Activated naive CD8-positive, alpha-beta T cell treated with anti-CD3 and anti-CD28 coated beads, Interleukin-2, amount 10 ng/mL, durations not matched to agents 7 days and 5 days (primary cell): ENCODE measurements around the gene CHMP1A. TPM values are rescaled to one million over a fixed set of nuclear protein-coding genes. Genes with fewer than 3 reads are reported as not detected.

Experiments used
- ATAC-seq: fragments of 150-1000 bp; cut with Tn5 transposase; one replicate; pipeline ENCODE4 v1.10.0; 2021; ENCODE audit warnings: low read depth, moderate library complexity
- POLR2A ChIA-PET: fragments of 350-600 bp; sonication (Branson Sonifier 250); formaldehyde crosslinking; loops from one replicate; lab custom pipeline; 2021; ENCODE audit warnings: antibody characterized with exemption; lab: Charles Lee
- DNase-seq: peaks from one replicate; pipeline ENCODE4 v3.0.0; 2021
- H3K27ac Mint-ChIP-seq: one replicate; pipeline ENCODE4 v1.8.0; 2022; ENCODE audit warnings: mild to moderate bottlenecking, mixed read lengths
- H3K27me3 Mint-ChIP-seq: one replicate; pipeline ENCODE4 v1.8.0; 2022; ENCODE audit warnings: mild to moderate bottlenecking, moderate library complexity, mixed read lengths
- H3K36me3 Mint-ChIP-seq: one replicate; pipeline ENCODE4 v1.8.0; 2021; ENCODE audit warnings: mild to moderate bottlenecking, mixed read lengths
- H3K4me1 Mint-ChIP-seq: one replicate; pipeline ENCODE4 v1.8.0; 2021; ENCODE audit warnings: mixed read lengths
- H3K4me3 Mint-ChIP-seq: one replicate; pipeline ENCODE4 v1.8.0; 2022; ENCODE audit warnings: mild to moderate bottlenecking, moderate library complexity, mixed read lengths
- H3K9me3 Mint-ChIP-seq: one replicate; pipeline ENCODE4 v1.8.0; 2021; ENCODE audit warnings: mixed read lengths
- total RNA-seq, 2 experiments: library from RNA; stranded (reverse); gene quantifications; one replicate each; pipeline ENCODE4 v1.2.3, GENCODE V29; 2021

The CHMP1A gene
- total RNA-seq, 2 experiments from 2014 or later: 88.1 to 96.3 TPM

DNA sequence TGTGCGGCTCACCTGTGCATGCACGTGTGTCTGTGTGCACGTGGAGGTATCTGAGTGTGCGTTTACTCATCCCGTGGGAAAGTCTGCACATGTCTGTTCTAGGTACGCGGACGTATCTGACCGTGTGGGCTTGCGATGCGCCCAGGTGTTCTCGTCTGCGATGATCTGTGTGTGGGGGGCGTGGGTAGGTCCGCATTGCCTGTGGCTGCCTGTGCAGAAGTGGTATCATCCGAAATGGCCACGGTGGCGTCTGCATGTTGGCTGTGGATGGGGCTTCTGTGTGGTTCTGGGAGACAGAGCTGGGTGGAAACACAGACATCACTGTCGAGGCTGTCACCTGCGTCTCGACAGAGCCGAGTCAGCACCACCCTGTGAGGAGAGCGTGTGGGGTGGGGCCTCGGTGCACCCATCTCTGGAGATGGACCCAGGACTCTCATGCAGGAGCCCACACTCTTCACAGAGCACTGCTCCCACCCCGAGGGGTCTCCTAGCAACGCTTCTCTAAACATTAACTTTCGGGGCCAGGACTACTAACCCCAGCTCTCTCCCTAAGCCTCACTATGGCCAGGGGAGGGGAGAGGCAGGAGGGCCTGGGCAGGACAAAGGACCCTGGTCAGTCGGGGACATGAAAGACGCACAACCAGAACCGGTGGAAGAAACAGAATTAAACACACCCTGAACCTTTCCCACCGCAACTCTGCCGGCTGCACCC, 35.7 kb downstream of the CHMP1A start:
- Mint-ChIP-seq H3K9me3 (no peaks in the 10 kb centered on the region), H3K36me3 (peaks cover 1% of the 10 kb centered on the region), H3K27ac (no peak overlapping the region), H3K4me3 (no peak overlapping the region), H3K4me1 (peaks cover 2% of the 10 kb centered on the region), H3K27me3 (peaks cover 21% of the 10 kb centered on the region)
- POLR2A ChIA-PET: no interaction called here
- DNase-seq: no peak
- no peak for ATAC-seq

GRCh38 chr16:89621136-89621697, 36.3 kb downstream of the CHMP1A start:
- ATAC-seq (no peak), DNase-seq (no peak)
- Mint-ChIP-seq H3K4me1 (peaks cover 6% of the 10 kb centered on the region), H3K9me3 (peaks cover 2% of the 10 kb centered on the region), H3K27me3 (peaks cover 21% of the 10 kb centered on the region), H3K4me3 (no peak overlapping the region), H3K27ac (no peak overlapping the region), H3K36me3 (peaks cover 5% of the 10 kb centered on the region)
- POLR2A ChIA-PET: no interaction called here

GRCh38 chr16:89620406-89620841, 37.1 kb downstream of the CHMP1A start:
- Mint-ChIP-seq H3K9me3 (peaks cover 2% of the 10 kb centered on the region), H3K4me1 (peaks cover 6% of the 10 kb centered on the region), H3K27ac (no peak overlapping the region), H3K4me3 (no peak overlapping the region), H3K36me3 (peaks cover 5% of the 10 kb centered on the region), H3K27me3 (peaks cover 20% of the 10 kb centered on the region)
- DNase-seq (no peak), ATAC-seq (no peak)
- POLR2A ChIA-PET: no interaction called here

- peaks cover 2% of the 10 kb centered on the region for H3K9me3 Mint-ChIP-seq
Measured at GRCh38 chr16:89619840-89620239, 37.7 kb downstream of the CHMP1A start.

DNA sequence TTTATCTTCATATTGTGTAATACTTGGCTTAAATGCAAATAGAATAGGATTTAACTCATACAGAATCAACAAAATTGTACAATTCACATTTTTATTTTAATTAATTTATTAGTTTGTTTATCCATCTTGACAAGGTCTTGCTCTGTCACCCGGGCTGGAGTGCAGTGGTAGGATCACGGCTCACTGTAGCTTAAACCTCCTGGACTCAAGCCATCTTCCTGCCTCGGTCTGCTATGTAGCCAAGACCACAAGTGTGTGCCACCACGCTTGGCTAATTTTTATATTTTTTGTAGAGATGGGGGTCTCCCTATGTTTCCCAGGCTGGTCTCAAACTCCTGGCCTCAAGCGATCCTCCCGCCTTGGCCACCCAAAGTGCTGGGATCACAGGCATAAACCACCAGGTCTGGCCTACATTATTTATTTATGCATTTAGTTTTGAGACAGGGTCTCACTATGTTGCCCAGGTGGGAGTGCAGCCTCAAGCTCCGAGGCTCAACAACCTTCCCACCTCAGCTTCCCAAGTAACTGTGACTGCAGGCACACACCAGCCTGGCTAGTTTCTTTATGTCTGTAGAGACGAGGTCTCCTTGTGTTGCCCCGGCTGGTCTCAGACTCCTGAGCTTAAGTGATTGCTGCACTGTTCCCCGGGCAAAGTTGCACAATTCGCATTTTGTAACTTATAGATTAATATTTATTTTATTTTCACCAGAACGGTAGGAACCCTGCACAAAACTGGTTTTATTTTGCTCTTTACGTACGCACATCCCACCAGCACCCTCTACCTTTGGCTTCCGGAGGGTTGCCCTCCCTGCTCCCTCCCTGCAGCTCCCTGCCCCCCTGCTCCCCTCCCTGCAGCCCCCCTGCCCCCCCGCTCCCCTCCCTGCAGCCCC, 39.2 kb downstream of the CHMP1A start:
- peaks cover 5% of the 10 kb centered on the region for H3K36me3 Mint-ChIP-seq
- H3K27ac Mint-ChIP-seq: no peak overlapping the region
- ATAC-seq (no peak), DNase-seq (no peak)
- no peak overlapping the region for H3K4me3 Mint-ChIP-seq
- H3K27me3 Mint-ChIP-seq: peaks cover 6% of the 10 kb centered on the region
- POLR2A ChIA-PET: no interaction called here
- peaks cover 2% of the 10 kb centered on the region for H3K9me3 Mint-ChIP-seq
- peaks cover 4% of the 10 kb centered on the region for H3K4me1 Mint-ChIP-seq

More at GRCh38 chr16:89619840-89620239, 37.7 kb downstream of the CHMP1A start:
- Mint-ChIP-seq H3K36me3 (peaks cover 5% of the 10 kb centered on the region), H3K27ac (no peak overlapping the region), H3K4me3 (no peak overlapping the region), H3K27me3 (peaks cover 16% of the 10 kb centered on the region), H3K4me1 (peaks cover 6% of the 10 kb centered on the region)
- no peak for DNase-seq
- POLR2A ChIA-PET: no interaction called here
- ATAC-seq: no peak

GRCh38 chr16:89617036-89617435, 40.5 kb downstream of the CHMP1A start:
- DNase-seq (no peak), ATAC-seq (no peak)
- Mint-ChIP-seq H3K27me3 (no peaks in the 10 kb centered on the region), H3K4me1 (peaks cover 4% of the 10 kb centered on the region), H3K27ac (peak overlapping the region; percentile 83), H3K4me3 (peak overlapping the region; percentile 47), H3K36me3 (peaks cover 5% of the 10 kb centered on the region), H3K9me3 (peaks cover 2% of the 10 kb centered on the region)
- POLR2A ChIA-PET: no interaction called here

GRCh38 chr16:89616623-89617022, 40.9 kb downstream of the CHMP1A start:
- Mint-ChIP-seq H3K27ac (peak overlapping the region; percentile 83), H3K4me3 (peak overlapping the region; percentile 47), H3K36me3 (peaks cover 5% of the 10 kb centered on the region), H3K4me1 (peaks cover 4% of the 10 kb centered on the region), H3K9me3 (peaks cover 2% of the 10 kb centered on the region), H3K27me3 (no peaks in the 10 kb centered on the region)
- ATAC-seq: no peak
- no peak for DNase-seq
- POLR2A ChIA-PET: no interaction called here

- H3K9me3 Mint-ChIP-seq: peaks cover 2% of the 10 kb centered on the region
- H3K4me3 Mint-ChIP-seq: no peak overlapping the region
- no peaks in the 10 kb centered on the region for H3K27me3 Mint-ChIP-seq
- ATAC-seq (no peak), DNase-seq (no peak)
- H3K27ac Mint-ChIP-seq: no peak overlapping the region
- H3K36me3 Mint-ChIP-seq: peaks cover 5% of the 10 kb centered on the region
- POLR2A ChIA-PET: no interaction called here
- peaks cover 4% of the 10 kb centered on the region for H3K4me1 Mint-ChIP-seq
Measured at GRCh38 chr16:89615596-89616090, 41.9 kb downstream of the CHMP1A start.

GRCh38 chr16:89615176-89615575, 42.3 kb downstream of the CHMP1A start:
- POLR2A ChIA-PET: no interaction called here
- Mint-ChIP-seq H3K9me3 (peaks cover 2% of the 10 kb centered on the region), H3K4me3 (no peak overlapping the region), H3K27me3 (no peaks in the 10 kb centered on the region), H3K4me1 (peaks cover 4% of the 10 kb centered on the region), H3K36me3 (peaks cover 5% of the 10 kb centered on the region), H3K27ac (no peak overlapping the region)
- ATAC-seq (no peak), DNase-seq (no peak)

- H3K9me3 Mint-ChIP-seq: peaks cover 2% of the 10 kb centered on the region
- peaks cover 5% of the 10 kb centered on the region for H3K36me3 Mint-ChIP-seq
- no peak overlapping the region for H3K27ac Mint-ChIP-seq
- POLR2A ChIA-PET: no interaction called here
- H3K4me3 Mint-ChIP-seq: no peak overlapping the region
- DNase-seq (no peak), ATAC-seq (no peak)
- H3K4me1 Mint-ChIP-seq: peaks cover 4% of the 10 kb centered on the region
- H3K27me3 Mint-ChIP-seq: no peaks in the 10 kb centered on the region
Measured at GRCh38 chr16:89613954-89614459, 43.5 kb downstream of the CHMP1A start.

DNA sequence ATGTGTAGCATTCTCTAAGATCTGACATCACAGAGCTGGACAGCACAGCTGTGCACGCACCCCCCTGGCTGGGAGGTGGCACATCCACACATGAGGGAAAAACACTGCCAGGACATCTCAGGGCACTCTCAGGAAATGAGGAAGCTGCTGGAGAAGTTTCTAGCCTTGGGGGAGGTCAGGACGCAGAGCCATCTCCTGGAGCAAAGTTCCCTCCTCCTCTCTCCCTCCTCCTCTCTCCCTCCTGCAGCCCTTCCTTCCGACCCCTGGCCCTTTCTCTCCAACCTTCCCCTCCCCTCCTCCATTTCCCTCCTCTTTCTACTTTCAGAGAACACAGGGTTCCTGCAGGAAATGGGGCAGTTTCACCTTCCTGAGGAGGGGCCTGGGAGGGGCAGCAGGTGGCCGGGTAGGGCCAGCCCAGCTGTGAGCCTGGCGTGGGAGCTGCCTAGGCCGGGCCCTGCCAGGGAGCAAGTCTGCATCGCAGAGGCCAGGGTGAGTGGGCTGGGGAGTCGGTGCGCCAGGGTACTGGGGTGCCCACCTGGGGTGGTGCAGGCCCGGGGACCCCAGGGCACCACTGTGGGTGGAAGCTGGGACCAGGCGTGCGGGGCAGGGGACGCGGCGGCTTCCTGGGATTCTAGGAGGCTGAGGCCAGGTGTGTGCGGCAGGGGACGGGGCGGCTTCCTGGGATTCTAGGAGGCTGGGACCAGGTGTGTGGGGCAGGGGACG, 44.1 kb downstream of the CHMP1A start, which contains the start of gene DPEP1:
TSS of gene DPEP1 (plus strand) at position 412 of the 723 bp plus-strand sequence. CDS start 16,769 bp downstream, outside the sequence.
- Mint-ChIP-seq H3K27me3 (no peaks in the 10 kb centered on the region), H3K27ac (no peak within 1 kb of the TSS), H3K36me3 (peaks cover 5% of the 10 kb centered on the region), H3K4me1 (peaks cover 4% of the 10 kb centered on the region), H3K4me3 (no peak within 1 kb of the TSS), H3K9me3 (peaks cover 2% of the 10 kb centered on the region)
- DNase-seq: no peak
- POLR2A ChIA-PET: no interaction called here
- no peak for ATAC-seq

DNA sequence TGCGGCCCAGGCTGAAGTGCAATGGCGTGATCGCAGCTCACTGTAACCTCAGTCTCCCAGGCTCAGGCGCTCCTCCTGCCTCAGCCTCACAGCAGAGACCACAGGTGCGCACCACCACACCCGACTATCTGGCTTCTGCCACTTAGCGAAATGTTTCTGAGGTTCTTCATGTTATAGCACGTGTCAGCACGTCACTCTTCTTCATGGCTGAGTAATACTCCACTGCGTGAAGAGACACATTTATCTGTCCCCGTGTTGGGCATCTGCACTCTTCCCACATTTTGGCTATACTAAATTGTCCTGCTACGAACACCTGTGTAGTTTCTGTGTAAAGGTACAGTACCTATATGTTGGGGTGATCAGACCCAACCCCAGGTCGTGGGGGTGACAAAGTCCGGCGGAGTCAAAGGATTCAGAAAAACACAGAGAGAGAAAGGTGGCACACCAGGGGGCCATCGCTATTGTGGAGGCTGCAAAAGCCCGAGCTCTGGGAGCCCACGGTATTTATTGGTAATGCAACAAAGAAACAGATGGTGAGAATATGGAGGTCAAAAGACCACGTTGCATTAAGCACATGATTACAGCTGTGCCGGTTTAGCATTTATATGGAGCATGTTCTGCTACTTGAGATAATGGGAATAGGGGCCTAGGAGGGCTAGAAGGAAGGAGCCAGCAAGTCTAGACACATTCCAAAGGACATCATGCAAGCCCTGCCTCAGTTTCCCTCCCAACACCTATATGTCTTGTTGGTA, 44.9 kb downstream of the CHMP1A start:
- peaks cover 2% of the 10 kb centered on the region for H3K9me3 Mint-ChIP-seq
- DNase-seq: no peak
- POLR2A ChIA-PET: interaction anchor here (0.7 kb wide), 1 partner anchor 32 kb away, joined by 3 read pairs; no protein-coding TSS in a partner anchor
- H3K27ac Mint-ChIP-seq: no peak overlapping the region
- no peak overlapping the region for H3K4me3 Mint-ChIP-seq
- ATAC-seq: no peak
- no peaks in the 10 kb centered on the region for H3K27me3 Mint-ChIP-seq
- peaks cover 5% of the 10 kb centered on the region for H3K36me3 Mint-ChIP-seq
- peaks cover 4% of the 10 kb centered on the region for H3K4me1 Mint-ChIP-seq
